GM10266 (cell line): ENCODE results near the gene CRIP1.

Experiments used
- DNase-seq: peaks from one replicate; pipeline ENCODE4 v3.0.0; 2012; ENCODE audit errors: extremely low spot score
- CTCF ChIP-seq: IDR thresholded peaks from 2 replicates; pipeline ENCODE4 v1.5.1; 2012; ENCODE audit warnings: mild to moderate bottlenecking, low read depth; ENCODE audit not compliant: control insufficient read depth, insufficient read depth; ENCODE audit errors: missing control alignments

Gene CRIP1

DNA sequence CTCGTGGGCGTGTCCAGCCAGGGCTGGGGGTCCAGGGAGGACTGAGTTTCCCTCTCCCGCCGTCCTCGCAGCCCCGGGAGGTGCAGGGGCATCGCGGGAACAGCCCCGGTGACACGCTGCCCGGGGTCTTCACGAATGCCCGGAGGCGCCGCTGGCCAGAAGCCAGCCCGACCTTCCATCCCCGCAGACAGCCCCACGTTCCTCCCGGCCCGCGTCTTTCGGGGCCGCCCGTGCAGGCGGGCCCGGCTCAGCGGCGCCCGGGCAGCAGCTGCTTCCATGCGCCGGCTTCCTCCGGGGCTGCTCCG lies 3.5 kb downstream of the CRIP1 start:
- TF ChIP-seq CTCF = no peak
- DNase-seq = no peak

DNA sequence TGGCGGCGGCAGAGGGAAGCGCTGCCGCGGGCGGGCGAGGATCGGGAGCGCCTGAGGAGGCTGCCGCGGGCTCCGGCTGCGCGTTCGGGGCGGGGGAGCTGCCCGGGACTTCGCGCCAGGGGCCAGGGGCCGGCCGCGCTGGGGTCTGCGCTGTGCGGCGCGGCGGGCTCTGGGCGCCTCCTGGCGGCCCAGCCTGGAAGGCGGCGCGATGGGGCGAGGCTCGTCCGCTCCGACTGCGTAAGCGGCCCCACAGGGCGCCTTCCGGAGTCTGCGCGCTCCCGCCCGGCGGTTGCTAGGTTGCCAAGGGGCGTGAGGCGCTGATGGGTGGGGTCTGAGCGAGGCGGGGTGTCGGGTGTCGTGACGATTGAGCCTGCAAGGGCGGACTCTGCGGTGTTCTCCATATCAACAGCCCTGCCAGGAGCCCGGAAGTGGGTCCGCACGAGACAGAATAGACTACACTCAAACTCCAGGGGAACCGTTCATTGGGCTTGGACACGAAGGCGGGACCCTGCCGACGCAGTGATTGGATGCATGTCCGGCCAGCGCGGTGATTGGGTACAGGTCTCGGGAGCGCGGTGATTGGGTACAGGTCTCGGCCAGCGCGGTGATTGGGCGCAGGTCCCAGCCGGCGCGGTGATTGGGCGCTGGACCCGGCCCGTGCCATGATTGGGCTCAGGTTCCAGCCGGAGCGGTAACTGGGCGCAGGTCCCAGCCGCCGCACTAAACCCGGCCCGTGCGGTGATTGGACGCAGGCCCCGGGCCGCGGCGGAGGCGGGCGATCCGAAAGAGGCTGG lies 4.1 kb downstream of the CRIP1 start, which contains the start of gene TEDC1:
TSS of gene TEDC1 (plus strand) at position 675 of the 794 bp plus-strand sequence. CDS start 130 bp downstream, outside the sequence.
- TF ChIP-seq CTCF = peak; percentile 99
- DNase-seq = peak; percentile 98

- DNase-seq = peak; percentile 97
- no peak for TF ChIP-seq CTCF
Measured at GRCh38 chr14:105491366-105491973, 4.8 kb downstream of the CRIP1 start.

GRCh38 chr14:105492031-105492970 lies 5.6 kb downstream of the CRIP1 start:
- no peak for DNase-seq
- TF ChIP-seq CTCF = no peak

- DNase-seq = no peak
- no peak for TF ChIP-seq CTCF
Measured at GRCh38 chr14:105492971-105493871, 6.5 kb downstream of the CRIP1 start.

GRCh38 chr14:105493921-105494605 lies 7.4 kb downstream of the CRIP1 start:
- DNase-seq = no peak
- no peak for TF ChIP-seq CTCF
